Muscle of leg (tissue), 11 donors: Measurements from ENCODE around the gene GABBR2. TPM values are rescaled to one million over a fixed set of nuclear protein-coding genes. Genes with fewer than 3 reads are reported as not detected.
"Not testable (repeated sequence)": the region's sequence is repeated elsewhere in the genome, so short reads cannot be mapped to it uniquely, and the experiment has no call there.

ENCODE experiments used
- DNase-seq: peaks from one replicate; pipeline ENCODE4 v3.0.0; 2013
- H3K27ac ChIP-seq: one replicate; pipeline ENCODE4 v1.5.1; 2013; ENCODE audit warnings: mild to moderate bottlenecking, low read length, control low read depth
- H3K27me3 ChIP-seq: one replicate; pipeline ENCODE4 v1.6.1; 2013; ENCODE audit warnings: low read length; ENCODE audit not compliant: control insufficient read depth, insufficient read depth
- H3K36me3 ChIP-seq: one replicate; pipeline ENCODE4 v1.6.1; 2013; ENCODE audit warnings: low read length; ENCODE audit not compliant: control insufficient read depth, insufficient read depth
- H3K4me1 ChIP-seq: one replicate; pipeline ENCODE4 v1.6.1; 2013; ENCODE audit warnings: low read length; ENCODE audit not compliant: control insufficient read depth, insufficient read depth
- H3K4me3 ChIP-seq: one replicate; pipeline ENCODE4 v1.5.1; 2013; ENCODE audit warnings: low read length, control low read depth
- H3K9me3 ChIP-seq: replicated peaks from 2 replicates; pipeline ENCODE4 v1.6.1; 2013; ENCODE audit warnings: low read depth, low read length; ENCODE audit not compliant: control insufficient read depth
- WGBS: methylation state at CpG from one replicate; pipeline ENCODE4 v1.1.5; 2013; ENCODE audit warnings: missing lambda C conversion rate; ENCODE audit not compliant: insufficient coverage; 5-methylcytosine and 5-hydroxymethylcytosine counted together
- polyA plus RNA-seq, 8 donors: library from polyadenylated mRNA; unstranded; fragments of 120-200 nt; gene quantifications; one replicate each; pipeline versions ENCODE4 v1.2.1 to v1.2.3, GENCODE V29; 2013; ENCODE audit warnings: inconsistent platforms in 1 of 8, low replicate concordance in 1 of 8; ENCODE audit not compliant: insufficient read length in 8 of 8, insufficient read depth in 1 of 8
- total RNA-seq: library from RNA; stranded (reverse); fragments of 120-200 nt; gene quantifications from one replicate; pipeline ENCODE4 v1.2.4, GENCODE V29; 2013

GABBR2 gene
- total and polyA plus RNA-seq, 9 donors: 0.35 to 1.6 (median 0.89) TPM

DNA sequence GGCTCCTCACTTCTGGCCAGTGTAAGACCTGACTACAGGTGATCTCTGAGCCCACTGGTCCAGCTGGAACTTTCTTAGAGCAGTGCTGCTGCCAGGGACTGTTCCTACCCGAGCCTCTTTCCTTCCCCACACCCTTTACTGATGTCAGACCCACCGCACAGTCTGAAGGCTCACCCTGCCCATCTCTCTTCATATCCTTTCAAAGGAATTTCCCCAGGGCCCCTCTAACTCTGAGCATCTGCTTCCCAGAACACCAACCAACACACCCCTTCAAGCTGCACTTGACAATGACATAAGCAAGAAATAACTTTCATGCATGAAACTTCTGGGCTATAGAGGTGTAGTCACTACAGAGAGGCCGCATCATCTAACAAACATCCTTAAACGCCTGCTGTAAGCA lies 119.6 kb downstream of the GABBR2 start:
- WGBS: 39% methylated on average over 2 of the region's 4 CpGs
- Histone ChIP-seq H3K4me1 (no peaks in the 10 kb centered on the region), H3K27me3 (peaks cover 3% of the 10 kb centered on the region), H3K27ac (no peak overlapping the region), H3K4me3 (no peak overlapping the region), H3K9me3 (no peaks in the 10 kb centered on the region), H3K36me3 (no peaks in the 10 kb centered on the region)
- DNase-seq: no peak

GRCh38 chr9:98584853-98585438 lies 123.8 kb downstream of the GABBR2 start:
- not testable (repeated sequence) for H3K4me1 ChIP-seq, H3K27ac ChIP-seq, H3K27me3 ChIP-seq, H3K4me3 ChIP-seq, H3K9me3 ChIP-seq, DNase-seq, H3K36me3 ChIP-seq
- WGBS: 71% methylated on average over 6 of the region's 10 CpGs

DNA sequence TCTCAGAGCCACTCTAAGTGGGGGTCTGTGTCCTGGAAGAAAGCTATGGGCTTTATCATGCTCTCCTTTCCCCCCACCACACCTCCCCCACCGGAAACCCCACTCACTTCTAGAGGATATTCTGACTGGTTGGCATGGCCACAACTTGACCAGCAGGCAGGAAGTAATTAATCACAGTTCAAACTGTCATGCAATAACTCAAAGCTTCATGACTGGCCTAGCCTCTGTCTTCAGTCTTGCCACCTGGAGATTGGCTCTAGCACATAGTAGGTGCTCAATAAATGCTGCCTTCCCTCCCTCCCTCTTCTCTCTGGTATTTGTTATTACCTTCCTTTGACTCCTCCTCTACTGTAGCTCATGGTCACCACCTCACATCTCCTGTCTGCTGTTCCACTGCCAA lies 124.7 kb downstream of the GABBR2 start:
- H3K27ac ChIP-seq: no peak overlapping the region
- no peak overlapping the region for H3K4me3 ChIP-seq
- H3K9me3 ChIP-seq: no peaks in the 10 kb centered on the region
- peaks cover 11% of the 10 kb centered on the region for H3K27me3 ChIP-seq
- no peaks in the 10 kb centered on the region for H3K36me3 ChIP-seq
- no CpG with 5 or more reads among the region's 1 CpG for WGBS
- no peak for DNase-seq
- H3K4me1 ChIP-seq: no peaks in the 10 kb centered on the region

- no peak overlapping the region for H3K4me3 ChIP-seq
- no peaks in the 10 kb centered on the region for H3K9me3 ChIP-seq
- peaks cover 9% of the 10 kb centered on the region for H3K27me3 ChIP-seq
- H3K27ac ChIP-seq: no peak overlapping the region
- H3K4me1 ChIP-seq: no peaks in the 10 kb centered on the region
- WGBS: 82% methylated on average over 3 of the region's 3 CpGs
- H3K36me3 ChIP-seq: no peaks in the 10 kb centered on the region
- DNase-seq: no peak
Observed at GRCh38 chr9:98583417-98583816, 125.3 kb downstream of the GABBR2 start.

GRCh38 chr9:98580956-98581355 lies 127.8 kb downstream of the GABBR2 start:
- DNase-seq: no peak
- no peaks in the 10 kb centered on the region for H3K9me3 ChIP-seq
- H3K4me3 ChIP-seq: no peak overlapping the region
- no peak overlapping the region for H3K27ac ChIP-seq
- no peaks in the 10 kb centered on the region for H3K36me3 ChIP-seq
- no peaks in the 10 kb centered on the region for H3K4me1 ChIP-seq
- 64% methylated on average over 11 of the region's 11 CpGs for WGBS
- peaks cover 9% of the 10 kb centered on the region for H3K27me3 ChIP-seq

DNA sequence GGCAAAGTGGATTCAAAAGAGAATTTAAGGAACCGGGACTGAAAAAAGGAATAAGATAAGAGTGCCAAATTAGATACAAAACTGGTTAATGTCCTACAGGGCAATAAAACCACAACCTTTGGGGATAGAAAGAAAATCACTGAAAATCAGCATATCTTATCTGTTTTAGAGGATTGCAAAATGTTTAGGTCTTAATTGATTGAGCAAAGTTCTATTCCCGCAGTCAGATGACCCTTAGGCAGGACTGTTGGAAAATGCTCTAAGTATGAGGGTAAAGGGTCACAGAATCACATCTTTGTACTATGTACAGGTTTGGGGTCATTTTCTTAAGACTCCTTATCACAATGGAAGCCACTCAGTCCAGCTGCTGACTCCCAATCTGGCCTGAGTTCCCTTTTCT lies 129.0 kb downstream of the GABBR2 start:
- no peak overlapping the region for H3K4me3 ChIP-seq
- H3K4me1 ChIP-seq: no peaks in the 10 kb centered on the region
- peaks cover 9% of the 10 kb centered on the region for H3K27me3 ChIP-seq
- no peaks in the 10 kb centered on the region for H3K9me3 ChIP-seq
- DNase-seq: no peak
- no peaks in the 10 kb centered on the region for H3K36me3 ChIP-seq
- H3K27ac ChIP-seq: no peak overlapping the region
- WGBS: no CpG with 5 or more reads among the region's 2 CpGs

DNA sequence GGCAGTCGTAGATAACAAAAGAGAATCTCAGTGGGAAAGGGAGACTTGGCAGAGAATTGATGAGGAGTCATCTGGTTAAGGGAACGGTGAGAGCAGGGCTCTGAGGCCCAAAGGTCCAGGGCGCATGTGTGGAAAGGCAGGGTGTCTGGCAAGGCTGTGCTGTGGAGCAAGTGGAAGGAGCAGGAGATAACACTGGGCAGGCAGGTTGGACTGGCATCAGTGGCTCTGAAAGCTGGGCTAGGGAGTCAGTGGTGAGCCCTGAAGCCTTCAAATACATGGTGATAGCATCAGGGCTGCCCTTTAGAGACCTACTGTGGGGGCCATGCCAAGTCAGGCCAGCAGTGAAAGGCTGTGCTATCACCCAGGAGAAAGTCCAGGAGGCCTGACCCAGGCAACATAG lies 131.3 kb downstream of the GABBR2 start:
- Histone ChIP-seq H3K27ac (no peak overlapping the region), H3K9me3 (no peaks in the 10 kb centered on the region), H3K4me3 (no peak overlapping the region), H3K36me3 (no peaks in the 10 kb centered on the region), H3K4me1 (no peaks in the 10 kb centered on the region), H3K27me3 (peaks cover 11% of the 10 kb centered on the region)
- no peak for DNase-seq
- WGBS: 91% methylated on average over 2 of the region's 3 CpGs

DNA sequence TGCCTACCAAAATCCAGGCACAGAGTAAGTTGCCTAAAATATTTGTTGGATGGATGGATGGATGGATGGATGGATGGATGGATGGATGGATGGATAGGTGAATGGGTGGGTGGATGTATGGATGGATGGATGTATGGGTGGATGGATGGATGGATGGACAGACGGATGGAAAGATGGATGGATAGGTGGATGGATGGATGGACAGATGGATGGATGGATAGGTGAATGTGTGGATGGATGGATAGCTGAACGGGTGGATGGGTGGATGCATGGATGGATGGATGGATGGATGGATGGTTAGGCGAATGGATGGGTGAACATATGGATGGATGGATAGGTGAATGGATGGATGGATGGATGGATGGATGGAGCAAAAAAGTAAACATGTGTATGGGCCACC lies 131.9 kb downstream of the GABBR2 start:
- Histone ChIP-seq H3K36me3 (no peaks in the 10 kb centered on the region), H3K9me3 (no peaks in the 10 kb centered on the region), H3K27me3 (peaks cover 11% of the 10 kb centered on the region), H3K4me1 (no peaks in the 10 kb centered on the region), H3K27ac (no peak overlapping the region), H3K4me3 (no peak overlapping the region)
- WGBS: 84% methylated on average over 3 of the region's 3 CpGs
- DNase-seq: no peak

GRCh38 chr9:98576354-98576753 lies 132.4 kb downstream of the GABBR2 start:
- Histone ChIP-seq H3K27ac (no peak overlapping the region), H3K9me3 (no peaks in the 10 kb centered on the region), H3K36me3 (no peaks in the 10 kb centered on the region), H3K4me1 (no peaks in the 10 kb centered on the region), H3K4me3 (no peak overlapping the region), H3K27me3 (peaks cover 11% of the 10 kb centered on the region)
- no peak for DNase-seq
- WGBS: 100% methylated on average over 1 of the region's 3 CpGs

DNA sequence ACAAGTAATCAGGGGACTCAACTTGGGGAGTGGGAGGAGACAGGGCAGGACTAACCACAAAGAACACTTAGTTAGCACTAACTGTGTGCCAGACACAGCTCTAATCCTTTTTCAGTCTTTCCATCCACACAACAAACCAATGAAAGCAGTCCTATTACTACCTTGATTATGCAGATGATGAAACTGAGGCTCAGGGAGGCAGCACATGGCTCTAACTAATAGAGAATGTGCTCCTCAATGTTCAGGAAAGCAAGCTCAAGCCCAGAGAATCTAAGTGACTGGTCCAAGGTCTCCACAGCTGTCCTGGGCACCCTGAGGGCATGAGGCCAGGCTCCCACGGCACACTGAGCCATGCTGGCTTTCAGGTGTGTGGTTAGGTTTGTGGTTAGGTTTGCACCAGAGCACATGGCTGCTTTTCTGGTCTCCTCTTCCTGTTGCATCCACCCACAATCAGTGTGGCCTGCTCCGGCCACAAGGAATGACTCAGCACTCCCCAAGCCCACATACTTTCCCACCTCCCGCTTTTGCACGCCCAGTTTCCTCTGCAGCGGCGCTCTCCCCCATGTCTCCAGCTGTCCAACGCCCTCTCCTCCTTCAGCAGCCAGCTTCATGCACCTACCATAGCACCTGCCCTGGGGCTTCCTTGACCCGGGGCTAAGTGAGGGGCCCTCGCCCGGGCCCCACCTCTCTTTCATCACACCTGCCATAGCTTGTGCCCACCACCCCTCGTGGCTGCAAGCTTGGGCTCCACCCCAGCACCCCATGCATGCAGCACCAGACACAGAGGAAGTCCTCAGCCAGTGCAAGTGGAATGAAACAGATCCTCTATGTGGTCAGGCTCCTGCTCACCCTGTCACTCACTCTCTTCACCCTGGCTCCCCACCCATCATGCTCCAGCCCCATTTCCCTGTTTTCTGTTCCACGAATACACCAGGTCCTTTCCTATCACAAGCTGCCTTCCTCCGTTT lies 133.1 kb downstream of the GABBR2 start:
- no peak for DNase-seq
- no peaks in the 10 kb centered on the region for H3K4me1 ChIP-seq
- H3K9me3 ChIP-seq: no peaks in the 10 kb centered on the region
- no peak overlapping the region for H3K4me3 ChIP-seq
- WGBS: 60% methylated on average over 12 of the region's 13 CpGs
- H3K36me3 ChIP-seq: no peaks in the 10 kb centered on the region
- H3K27ac ChIP-seq: no peak overlapping the region
- peaks cover 7% of the 10 kb centered on the region for H3K27me3 ChIP-seq
